IPS-NIHi7 (cell line): ENCODE data around the gene PDIA5.

Experiments
- DNase-seq: peaks from one replicate; pipeline ENCODE4 v3.0.0; 2012; ENCODE audit warnings: mixed read lengths; ENCODE audit errors: extremely low spot score

The PDIA5 gene

DNA sequence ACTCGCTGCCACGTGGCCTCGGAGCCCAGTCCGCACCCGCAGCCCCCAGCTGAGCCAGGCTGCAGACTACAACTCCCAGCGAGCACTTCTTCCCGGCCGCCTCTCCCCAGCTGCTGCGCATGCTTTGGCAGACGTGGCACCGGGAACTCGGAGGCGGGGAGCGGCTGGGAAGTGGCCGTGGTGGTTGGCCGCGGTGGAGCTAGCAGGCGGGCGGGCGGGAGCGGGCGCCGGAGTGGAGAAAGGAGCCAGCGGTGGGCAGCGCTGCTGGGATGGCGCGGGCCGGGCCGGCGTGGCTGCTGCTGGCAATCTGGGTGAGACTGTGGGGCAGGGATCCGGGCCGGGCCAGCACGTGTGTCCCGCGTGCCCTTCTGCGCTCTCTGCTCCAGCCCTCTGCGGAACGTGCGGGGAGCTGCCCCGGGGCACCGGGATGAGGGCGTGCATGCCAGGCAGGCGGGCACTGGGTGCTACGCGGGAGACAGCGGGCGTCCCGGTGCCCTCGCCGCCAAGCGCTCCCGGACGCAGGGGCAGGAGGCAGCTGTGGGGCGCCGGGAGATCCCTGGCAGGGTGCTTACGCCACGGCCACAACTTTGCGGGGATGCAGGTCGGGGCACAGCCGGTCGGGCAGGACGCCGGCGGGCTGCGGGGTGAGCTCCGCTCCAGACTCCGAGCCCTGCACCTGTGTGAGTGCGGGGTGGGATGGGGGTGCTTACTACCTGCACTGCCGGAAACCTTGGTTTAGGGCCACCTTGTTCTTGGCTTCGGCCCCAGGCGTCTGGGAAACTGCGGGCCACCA lies at the start of gene PDIA5:
Gene PDIA5, plus strand, starts transcription at position 130 of the 793 bp plus-strand sequence. Its CDS starts 140 bp downstream, at position 270.
- peak; percentile 96 for DNase-seq

DNA sequence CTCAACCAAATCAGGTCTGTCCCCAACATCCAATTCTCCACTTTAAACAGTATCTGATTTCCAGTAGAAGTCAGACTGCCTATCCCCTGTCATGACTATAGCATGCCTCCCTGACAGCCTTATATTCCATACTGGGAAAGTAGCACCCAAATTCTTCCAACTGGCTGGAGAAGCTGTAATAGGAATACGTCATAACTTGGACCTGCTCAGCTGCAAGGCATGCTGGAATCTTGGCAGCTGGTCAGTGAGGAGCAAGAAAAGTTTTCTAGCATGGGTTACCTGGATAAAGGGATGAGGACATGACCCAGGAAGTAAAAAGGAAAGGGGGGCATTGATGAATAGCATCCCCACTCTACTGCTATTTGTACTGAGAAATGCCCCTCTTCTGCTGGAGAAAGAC lies 48.1 kb upstream of the PDIA5 start:
- DNase-seq: no peak

DNA sequence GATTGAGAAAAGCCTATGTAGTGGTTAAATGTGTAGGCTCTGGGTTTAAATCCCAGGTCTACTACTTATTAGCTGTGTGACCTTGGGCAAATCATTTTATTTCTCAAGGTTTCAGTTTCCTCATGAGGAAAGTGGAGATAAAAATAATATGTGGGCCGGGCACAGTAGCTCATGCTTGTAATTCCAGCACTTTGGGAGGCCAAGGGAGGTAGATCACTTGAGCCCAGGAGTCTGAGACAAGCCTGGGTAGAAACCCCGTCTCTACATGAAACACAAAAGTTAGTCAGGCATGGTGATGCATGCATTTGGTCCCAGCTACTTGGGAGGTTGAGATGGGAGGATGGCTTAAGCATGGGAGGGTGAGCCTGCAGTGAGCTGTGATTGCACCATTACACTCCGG lies 47.7 kb upstream of the PDIA5 start:
- no peak for DNase-seq

DNA sequence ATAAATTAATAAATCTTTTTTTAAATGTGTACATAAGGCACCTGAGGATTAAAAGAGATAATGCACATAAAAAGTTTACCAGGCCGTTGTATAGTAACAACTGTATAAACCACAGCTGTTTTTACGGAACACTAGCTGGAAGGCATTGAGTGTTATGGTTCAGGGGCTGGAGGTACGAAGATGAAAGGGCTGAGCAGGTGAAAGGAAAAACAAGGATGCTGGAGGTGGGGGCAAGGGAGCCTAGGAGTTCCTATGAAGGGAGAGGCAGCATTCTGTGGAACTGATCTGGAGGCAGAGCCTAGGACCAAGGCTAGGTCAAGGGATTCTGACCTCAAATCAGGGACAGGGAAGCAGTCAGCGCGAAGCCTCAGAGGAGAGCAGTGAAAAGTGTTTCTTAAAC lies 47.2 kb upstream of the PDIA5 start:
- DNase-seq: no peak

DNA sequence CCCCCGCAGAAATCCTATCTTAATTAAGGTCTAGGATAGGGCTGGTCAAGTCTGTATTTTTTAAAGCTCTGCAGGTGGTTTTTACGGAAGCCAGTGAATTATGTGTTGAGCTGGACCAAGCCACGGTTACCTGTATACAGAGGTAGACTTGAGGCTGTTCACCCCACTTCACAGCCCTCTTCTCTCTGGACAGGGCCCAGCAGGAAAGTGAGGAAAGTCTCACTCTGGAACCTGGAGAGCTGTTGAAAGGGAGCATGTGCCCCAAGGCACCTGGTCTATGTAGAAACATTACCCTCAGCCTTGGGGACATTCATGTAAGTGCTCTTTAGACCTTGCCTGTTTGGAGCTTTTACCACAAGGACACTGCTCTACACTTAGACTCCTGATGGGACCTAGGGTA lies 46.1 kb upstream of the PDIA5 start:
- no peak for DNase-seq

DNA sequence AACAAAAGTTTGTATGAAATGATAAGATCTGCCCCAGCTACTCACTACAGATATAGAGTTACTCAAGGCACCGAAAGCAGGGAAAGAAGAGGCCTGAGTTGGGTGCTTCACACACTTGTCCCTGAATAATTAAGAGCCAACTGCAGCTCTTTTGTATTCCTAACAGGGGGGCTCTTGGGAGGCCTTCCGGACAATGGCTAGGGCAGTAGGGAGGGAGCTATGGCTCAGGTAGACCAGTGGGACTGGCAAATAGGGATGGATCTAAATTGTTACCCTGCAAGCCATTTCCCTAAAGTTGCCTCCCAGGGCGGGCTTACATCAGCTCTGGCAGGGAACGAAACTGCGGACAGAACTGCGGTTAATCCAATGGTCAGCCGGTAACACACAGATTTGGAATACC lies 45.4 kb upstream of the PDIA5 start:
- DNase-seq: peak; percentile 40

DNA sequence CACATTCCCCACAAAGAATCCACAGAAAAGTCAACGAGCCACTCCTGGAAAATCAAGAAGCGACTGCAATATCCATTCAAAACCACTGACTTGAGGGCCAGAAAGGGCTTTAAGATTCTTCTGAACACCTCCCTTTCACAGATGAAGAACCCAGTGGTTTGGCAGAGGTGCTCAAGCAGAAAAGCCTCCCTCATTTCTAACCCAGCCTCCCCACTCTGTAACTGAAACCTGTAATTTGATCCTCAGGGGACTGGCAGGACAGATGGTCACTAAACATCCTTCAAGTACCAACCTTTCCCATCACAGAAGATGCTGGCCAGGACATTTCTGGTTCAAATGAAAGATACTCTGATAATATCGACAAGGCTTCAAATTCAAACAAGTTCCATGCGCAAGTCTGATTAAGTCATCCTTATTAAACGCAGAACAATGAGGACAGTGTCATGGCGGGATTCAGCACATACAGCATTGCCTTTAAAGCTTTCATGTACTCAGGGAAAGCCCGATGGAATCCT lies 44.8 kb upstream of the PDIA5 start:
- no peak for DNase-seq

DNA sequence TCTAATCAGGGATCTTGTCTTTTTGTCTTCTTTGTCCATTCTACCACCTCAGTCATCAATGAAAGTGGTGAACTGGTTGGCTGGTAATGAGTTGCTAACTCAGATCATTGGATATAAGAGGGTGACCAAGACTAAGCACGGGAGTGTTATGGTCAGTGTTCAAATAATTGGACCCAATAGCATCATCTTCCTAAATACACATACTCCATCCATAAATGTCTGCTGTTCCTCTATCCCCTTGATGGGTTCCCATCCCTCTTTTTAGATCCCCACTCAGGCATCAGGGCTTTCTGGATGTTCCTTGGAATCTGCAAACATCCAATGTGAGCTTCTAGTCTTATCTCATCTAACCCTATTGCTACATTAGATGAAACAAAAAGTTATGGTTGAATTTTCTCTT lies 42.8 kb upstream of the PDIA5 start:
- DNase-seq: no peak

DNA sequence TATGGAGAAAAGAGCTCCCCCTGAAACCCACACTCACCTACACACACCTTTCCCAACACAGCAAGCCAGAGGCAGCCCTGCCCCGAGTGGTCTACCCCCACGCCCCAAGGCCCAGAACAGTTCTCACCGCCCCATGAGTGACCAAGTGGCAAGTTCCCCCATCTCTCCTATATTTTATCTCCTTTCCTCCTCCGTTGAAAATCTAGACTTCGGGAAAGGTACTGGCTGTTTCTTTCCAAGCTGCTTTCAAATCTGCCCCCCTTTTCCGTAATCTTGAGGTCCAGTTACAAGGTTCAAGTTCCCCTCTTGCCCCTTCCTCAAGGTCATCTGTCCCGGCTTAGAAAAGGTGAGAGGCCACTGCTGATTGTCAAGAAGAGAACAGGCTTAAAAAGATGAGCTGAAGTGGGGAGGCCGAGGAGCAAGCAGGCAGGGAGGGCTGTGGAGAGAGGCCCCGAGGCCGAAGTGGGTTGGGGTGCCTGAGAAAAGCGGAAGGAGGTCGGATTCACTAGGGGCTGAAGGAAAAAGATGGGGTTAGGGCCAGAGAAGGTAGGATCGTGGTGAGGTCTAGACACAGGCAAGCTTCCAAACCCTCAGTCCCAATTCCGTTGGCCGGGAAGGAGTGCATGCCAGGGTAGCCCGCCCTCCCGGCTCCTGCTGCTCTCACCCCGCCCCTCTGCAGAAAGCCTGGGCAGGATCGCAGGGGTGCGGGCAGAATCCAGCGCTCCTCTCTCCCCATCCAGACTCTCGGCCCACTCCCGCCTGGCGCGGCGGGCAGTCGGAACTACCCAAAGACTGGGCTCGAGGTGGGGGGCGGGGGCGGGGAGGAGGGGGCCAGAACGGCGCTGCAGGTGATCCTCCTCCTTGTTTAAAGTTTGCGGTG lies 40.9 kb upstream of the PDIA5 start:
- peak; percentile 78 for DNase-seq

DNA sequence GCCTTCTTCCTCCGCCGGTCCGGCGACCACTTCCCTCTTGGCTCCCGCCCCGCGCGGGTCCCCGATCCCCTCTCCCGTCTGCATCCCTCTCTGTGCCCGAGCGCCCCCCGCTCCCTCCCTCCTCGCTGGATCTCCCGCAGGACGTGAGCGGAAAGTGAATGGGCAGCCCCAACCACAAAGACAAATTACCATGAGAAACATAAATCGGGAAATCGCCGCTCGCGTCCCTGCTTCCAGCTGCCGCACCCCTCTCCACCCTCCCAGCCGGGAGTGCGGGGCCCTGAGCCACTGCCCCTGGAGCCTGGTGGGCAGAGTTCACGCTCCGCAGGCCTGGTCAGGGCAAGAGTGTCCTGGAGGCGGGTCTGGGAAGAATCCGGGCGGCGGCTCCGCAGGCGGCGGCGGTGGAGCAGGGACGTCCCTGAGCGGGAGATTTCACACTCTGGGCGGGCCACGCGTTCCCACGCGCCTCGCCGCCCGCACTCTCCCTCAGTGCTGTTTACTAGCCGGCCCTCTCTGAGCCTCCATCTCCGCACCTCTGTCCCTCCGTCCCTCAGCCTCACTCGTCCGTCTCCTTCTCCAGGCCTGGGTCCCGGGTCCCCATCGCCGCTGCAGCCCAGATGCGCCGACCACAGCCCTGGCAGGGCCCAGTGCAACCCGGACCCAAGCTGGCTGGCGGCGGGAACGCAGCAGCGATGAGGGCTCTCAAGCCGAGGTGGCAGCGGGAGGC lies 40.1 kb upstream of the PDIA5 start:
- peak; percentile 72 for DNase-seq

DNA sequence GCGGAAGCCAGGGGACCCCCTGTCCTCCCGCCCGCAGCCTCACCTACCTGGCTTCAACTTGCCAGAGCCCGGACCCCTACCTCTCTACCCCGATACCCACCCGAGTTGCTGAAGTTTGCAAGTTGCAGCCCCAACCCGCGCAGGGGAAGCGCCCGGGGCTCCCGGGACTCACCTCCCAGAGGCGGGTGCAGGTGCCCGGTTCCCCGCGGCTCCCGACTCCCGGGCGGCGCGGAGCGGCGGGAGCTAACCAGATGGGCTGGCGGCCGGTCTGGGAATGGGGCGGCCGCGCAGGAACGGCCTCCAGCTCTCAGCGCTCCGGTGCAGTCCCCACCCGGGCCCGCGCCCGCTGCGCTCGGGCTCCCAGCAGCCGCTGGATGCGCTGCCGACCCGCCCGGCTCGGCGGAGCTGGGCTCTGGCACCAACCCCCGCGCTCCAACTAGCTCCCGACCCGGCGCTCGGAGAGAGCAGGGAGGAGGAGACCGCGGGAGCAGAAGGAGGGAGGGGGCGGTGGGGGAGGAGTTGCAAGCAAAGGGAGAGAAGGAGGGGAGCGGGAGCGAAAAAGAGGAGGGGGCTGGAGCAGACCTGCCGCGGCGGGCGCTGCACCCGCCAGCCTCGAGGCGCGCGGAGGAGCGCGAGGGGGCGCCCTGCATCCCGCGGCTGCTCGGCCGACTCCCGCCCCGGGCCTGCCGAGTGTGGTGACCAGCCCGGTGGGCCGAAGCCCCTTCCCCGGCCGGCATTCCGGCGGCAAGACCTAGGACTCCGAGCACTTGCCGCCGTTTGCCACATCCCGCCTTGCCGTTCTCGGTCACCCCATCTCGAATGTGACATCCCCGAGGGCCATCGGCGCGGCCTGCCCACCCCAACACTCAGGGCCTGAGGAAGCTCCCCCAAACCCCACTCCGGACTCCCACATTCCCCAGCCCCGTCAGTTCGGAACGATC lies 39.3 kb upstream of the PDIA5 start, which contains the start of gene SEMA5B:
Gene SEMA5B, minus strand, starts transcription at position 472 of the 941 bp plus-strand sequence. CDS start 66,500 bp downstream, outside the sequence.
- DNase-seq: peak; percentile 79

DNA sequence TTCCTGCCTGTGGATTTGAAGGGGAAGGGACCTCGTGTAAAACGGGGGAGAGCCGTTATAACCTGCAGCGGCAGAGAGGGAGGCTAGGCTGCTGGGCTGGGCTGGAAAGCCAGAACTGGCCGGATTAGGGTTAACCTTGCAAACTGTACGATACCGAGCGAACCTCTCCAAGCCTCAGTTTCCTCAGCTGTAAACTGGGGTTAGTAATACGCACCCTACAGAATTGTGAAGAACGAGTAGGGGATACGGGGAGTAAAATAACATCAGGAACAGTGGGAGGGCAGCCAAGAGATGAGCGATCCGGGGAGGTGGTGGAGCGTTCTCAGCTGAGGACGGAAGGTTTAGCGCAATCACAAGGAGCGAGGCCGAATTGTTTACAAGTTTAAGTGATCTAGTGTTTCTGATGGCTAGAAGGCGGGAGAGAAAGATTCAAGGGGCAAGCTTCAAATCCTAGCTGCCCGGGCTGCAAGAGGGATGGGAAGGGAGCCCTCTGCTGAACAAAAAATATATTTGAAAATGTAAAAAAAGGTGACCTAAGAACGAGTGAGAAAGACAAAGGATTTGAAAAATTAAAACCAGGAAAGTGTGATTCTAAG lies 38.5 kb upstream of the PDIA5 start:
- DNase-seq: peak; percentile 81

DNA sequence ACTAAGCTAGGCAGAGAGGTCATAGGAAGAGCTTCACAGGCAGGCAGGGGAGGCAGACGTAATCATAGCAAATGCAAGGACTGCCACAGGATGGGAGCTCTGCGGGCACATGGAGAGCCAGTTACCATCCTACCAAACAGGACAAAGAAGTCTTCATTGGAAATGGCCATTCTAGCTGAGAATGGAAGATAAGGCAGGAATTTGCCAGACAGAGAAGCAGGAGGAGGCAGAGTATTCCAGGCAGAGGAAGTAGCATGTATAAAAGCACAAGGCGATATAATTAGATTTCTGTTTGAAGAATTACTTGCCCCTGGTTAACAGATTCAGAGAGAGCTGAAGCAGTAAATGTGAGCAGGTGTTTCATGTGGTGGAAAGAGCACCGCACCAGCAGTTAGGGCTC lies 35.8 kb upstream of the PDIA5 start:
- no peak for DNase-seq

DNA sequence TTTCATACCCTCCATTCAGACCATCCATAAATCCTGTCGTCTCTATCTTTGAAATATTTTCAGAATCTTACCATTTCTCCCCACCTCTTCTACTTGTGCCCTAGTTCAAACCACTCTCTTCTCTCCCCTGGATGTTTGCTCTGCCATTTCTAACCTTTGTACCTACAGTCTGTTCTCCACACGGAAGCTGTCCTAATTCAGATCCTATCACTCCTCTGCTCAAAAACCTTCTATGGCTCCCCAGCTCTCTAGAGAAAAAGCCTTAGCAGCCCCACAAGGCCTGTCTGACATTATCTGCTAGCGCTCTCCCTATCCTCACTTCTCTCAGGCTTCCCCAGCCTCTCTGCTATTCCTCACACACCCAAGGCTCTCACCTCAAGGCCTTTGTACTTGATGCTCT lies 34.8 kb upstream of the PDIA5 start:
- no peak for DNase-seq

DNA sequence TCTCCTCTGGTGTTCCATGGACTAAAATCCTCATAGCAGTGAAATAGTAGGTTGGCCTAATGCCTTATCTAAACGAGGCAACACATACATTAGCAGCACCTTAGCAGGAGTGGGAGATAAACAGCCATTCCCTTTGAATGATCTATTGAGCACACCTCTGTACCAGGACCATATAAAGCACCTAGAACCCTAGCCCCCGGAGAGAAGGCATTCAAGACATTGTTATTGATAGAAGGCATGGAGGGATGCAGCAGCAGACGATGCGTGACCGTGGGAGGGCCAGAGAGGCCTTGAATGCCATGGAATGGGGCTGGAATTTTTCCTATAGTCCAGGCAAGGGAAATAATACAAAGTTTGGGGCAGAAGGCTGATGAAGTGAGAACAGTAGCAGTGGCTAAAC lies 32.7 kb upstream of the PDIA5 start:
- DNase-seq: no peak

DNA sequence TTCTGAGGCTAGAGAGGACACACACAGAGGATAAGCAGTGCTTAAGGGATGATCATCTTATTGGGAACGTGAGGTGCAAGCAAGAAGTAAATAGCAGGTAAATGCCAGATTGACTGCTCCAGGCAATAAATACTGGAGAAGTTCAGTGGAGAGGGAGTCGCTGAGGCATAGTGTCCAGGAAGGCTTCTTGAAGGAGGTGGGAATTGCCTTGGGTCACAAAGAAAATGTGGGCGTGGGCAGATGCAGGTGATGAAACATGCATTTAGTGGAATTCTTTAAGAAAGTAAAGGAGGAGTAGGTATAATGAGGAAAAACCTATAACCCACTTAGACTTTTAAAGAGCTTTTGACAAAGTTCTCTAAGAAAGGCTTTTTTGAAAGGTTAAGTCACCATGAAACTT lies 31.8 kb upstream of the PDIA5 start:
- DNase-seq: no peak

DNA sequence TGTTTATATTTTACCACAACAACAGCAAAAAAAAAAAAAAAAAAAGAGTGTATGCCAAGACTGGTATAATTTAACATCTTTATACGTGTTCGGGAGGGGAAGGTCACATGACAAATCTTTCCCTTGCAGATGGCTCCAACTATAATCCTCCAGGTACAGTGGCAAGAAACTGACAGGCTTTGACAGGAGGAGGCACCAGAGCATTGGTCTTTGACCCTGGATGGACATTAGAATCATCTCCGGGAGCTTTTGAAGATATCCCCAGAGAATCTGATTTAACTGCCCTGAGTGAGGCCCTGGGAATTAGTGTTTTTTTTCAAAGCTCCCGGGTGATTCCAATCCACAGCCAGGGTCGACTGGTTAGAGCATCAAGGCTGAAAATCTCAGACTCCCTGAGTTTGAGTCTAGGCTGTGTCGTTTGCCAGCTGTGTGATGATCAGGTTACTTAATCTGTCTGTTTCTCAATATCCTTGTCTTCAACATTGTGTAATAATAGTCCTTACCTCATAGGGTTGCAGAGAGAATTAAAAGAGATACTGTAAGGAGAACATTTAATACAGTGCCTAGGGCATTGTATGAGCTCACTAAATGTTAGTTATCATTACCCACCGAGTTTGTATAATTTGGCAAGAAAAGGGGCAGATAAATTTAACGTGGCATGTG lies 30.3 kb upstream of the PDIA5 start:
- DNase-seq: no peak

DNA sequence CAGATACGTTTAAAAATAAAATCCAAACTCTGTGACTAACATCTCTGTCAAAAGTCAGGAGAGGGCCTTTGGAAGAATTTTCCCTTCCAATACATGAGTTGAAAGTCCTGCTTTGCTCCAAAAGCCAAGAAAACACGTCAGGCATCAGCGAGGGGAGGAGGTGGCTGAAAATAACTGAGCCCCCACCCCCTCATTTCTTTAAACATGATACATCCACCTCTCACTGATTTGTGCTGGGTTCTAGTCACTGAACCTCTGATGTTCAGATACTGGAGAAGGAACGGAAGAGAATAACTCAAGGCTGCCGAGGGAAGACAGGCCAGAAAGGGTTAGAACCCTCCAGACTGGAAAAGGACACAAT lies 29.8 kb upstream of the PDIA5 start:
- DNase-seq: no peak

DNA sequence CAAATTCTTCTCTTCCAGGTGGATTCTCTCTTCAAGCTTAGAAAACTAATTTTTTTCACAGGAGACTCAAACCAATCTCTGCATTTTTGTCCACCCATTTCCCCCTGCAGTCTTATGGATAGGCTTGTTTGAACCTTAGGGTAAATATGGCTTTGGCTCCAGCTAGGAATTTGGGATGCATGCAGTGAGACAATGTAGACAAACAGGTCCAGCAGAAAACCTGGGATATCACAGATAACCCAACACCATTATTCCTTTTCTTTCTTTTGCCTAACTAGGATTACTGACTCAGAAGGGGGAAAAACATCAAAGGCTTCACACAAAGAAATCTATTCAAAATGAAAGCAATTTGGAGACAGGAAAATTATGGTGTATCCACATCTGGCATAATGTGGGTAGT lies 28.1 kb upstream of the PDIA5 start:
- no peak for DNase-seq

DNA sequence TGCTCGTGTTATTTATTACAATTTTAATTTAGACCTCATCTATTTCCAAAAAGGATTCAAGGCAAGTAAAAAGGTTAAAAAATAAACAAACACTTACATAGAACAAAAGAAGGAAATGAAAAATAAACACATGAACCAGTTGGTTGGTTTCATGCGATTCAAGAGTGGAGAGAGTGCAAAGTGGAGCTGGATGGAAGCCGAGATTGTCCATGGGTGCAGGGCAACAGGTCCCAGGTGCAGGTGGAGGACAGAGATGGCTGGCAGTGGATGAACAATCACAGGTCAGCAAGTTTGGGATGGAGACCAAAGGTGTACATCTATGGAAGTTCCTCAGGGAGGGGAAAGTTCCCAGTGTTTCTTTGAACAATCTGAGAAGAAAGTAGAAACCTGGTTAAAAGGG lies 27.6 kb upstream of the PDIA5 start:
- DNase-seq: no peak
